Heart left ventricle (tissue), 13 donors: ENCODE measurements around the gene COLEC12.

ENCODE experiments used
- POLR2A ChIP-seq, 2 donors: fragments of 450-650 bp; IDR thresholded peaks; one replicate each; pipeline ENCODE4 v1.6.1; 2017; ENCODE audit warnings: antibody characterized with exemption in 2 of 2, mild to moderate bottlenecking in 2 of 2, moderate library complexity in 2 of 2
- TF ChIP-seq, protein P1 (sequence below), 12 donors: fragments of 200-600 bp; sonication (generic) in 4 of 12; IDR thresholded peaks; one replicate each; pipeline versions ENCODE4 v1.5.0 to v1.8.0; 2018 to 2022; ENCODE audit warnings: antibody characterized with exemption in 12 of 12, mild to moderate bottlenecking in 5 of 12
- donor health status: ischemic (EF 13 %, LVEDD 7.1; RV severe dilation, severe dysfunction).
- donor health status: DM: no; HTN: yes; CAD: no.
- donor health status: DM: no; HTN: no; CAD: no.
- donor health status: ischemic (EF 25% LVEDD 6.9; RV normal size, moderate dysfunction).
- donor health status: ischemic (EF 25% LVEDD 5.7; RV mildly dilated, moderate dysfunction).
- donor health status: ischemic (EF 35%, LVEDD 5.7; RV mildly dilated, moderate dysfunction).
- donor health status: nonischemic (EF 11% LVEDD 7.7; RV severe dilation, severe dysfunction).
- donor health status: DM: yes; HTN: yes; CAD: no.
- donor health status: PGD.
- donor health status: ischemic (EF 29% LVEDD 5.4; RV normal size, mild dysfunction).
- donor health status: nonischemic (EF 23%, LVEDD 6.1; RV moderate dilation, normal function).

DNA sequence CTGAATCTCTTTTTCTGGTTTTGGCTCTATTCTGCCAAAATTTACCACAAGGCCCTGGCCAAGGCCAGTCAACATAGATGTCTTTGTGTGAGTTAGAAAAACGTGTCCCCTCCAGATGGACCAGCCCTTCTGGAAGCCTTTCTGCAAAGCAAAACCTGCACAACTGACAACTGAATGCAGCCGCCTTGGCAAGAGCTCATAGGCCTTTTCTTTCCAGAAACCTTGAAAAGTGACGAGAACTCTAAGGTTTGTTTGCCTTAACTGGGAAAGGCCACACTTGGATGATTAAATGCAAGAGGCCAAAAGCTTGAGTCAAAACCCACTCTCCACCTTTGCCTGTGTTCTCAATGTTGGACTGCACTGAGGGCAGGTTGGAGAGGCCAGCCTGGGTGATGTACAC is 103.9 kb downstream of the COLEC12 start:
- TF ChIP-seq, protein P1, sequence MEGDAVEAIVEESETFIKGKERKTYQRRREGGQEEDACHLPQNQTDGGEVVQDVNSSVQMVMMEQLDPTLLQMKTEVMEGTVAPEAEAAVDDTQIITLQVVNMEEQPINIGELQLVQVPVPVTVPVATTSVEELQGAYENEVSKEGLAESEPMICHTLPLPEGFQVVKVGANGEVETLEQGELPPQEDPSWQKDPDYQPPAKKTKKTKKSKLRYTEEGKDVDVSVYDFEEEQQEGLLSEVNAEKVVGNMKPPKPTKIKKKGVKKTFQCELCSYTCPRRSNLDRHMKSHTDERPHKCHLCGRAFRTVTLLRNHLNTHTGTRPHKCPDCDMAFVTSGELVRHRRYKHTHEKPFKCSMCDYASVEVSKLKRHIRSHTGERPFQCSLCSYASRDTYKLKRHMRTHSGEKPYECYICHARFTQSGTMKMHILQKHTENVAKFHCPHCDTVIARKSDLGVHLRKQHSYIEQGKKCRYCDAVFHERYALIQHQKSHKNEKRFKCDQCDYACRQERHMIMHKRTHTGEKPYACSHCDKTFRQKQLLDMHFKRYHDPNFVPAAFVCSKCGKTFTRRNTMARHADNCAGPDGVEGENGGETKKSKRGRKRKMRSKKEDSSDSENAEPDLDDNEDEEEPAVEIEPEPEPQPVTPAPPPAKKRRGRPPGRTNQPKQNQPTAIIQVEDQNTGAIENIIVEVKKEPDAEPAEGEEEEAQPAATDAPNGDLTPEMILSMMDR (IDR thresholded peaks at IDR 0.05): no peak
- no peak for TF ChIP-seq POLR2A (IDR thresholded peaks at IDR 0.05)
